DMS53 treated with DMSO at 0.1 percent for 48 hours (cell line): ENCODE data around the gene TMEM170B.

ENCODE experiments used
- DNase-seq: peaks from one replicate; lab custom pipeline; 2025; ENCODE audit not compliant: unreplicated experiment; lab: John Stamatoyannopoulos, UW

Gene TMEM170B, protein sequence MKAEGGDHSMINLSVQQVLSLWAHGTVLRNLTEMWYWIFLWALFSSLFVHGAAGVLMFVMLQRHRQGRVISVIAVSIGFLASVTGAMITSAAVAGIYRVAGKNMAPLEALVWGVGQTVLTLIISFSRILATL

DNA sequence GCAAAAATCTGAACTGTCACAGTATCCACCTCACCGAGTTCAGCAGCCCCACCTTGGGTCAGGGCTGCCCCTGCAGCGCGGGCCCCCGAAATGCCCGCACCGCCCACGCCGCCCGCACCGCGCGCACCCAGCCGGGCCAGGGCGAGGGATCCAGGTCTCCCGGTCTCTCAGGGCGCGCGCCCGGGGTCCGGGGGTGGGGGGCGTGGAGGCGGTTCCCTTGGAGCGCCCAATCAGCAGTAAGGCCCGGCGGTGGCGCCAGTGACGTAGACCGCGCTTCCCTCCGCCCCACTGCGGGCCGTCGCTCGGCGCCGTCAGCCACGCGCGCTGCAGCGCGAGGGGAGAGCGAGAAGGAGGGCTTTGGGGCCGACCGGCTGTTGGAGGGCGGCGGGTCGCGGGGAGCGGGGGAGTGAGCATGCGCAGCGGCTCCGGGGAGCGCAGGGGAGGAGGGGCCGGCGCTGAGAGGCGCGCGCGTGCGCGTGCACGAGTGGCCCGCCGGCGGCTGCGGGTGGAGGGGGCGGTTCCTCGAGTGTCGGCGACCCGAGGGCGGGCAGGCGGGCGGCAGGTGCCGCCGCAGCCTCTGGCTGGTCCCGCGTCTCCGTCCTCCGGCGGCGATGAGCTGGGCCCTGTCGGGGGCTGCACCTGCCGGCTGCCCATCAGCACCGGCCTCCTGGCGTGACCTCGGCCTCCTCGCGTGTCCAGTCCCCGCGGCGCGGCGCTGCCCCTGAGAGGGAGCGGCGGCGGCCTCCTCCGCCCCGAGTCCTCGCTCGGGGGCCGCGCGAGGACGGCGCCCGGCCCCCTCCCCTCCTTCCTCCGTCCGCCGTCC is at the start of gene TMEM170B:
TMEM170B (plus strand) TSS at position 521 of the 823 bp plus-strand sequence. CDS start 529 bp downstream, outside the sequence.
- DNase-seq, result peak; percentile 86

- DNase-seq, result no peak
These were observed 46.6 kb upstream of the TMEM170B start for GRCh38 chr6:11490996-11491395.

- no peak for DNase-seq
These were observed 45.7 kb upstream of the TMEM170B start for GRCh38 chr6:11491596-11492463.

GRCh38 chr6:11492464-11493290 is 44.9 kb upstream of the TMEM170B start:
- no peak for DNase-seq

GRCh38 chr6:11493974-11494373 is 43.6 kb upstream of the TMEM170B start:
- no peak for DNase-seq

DNA sequence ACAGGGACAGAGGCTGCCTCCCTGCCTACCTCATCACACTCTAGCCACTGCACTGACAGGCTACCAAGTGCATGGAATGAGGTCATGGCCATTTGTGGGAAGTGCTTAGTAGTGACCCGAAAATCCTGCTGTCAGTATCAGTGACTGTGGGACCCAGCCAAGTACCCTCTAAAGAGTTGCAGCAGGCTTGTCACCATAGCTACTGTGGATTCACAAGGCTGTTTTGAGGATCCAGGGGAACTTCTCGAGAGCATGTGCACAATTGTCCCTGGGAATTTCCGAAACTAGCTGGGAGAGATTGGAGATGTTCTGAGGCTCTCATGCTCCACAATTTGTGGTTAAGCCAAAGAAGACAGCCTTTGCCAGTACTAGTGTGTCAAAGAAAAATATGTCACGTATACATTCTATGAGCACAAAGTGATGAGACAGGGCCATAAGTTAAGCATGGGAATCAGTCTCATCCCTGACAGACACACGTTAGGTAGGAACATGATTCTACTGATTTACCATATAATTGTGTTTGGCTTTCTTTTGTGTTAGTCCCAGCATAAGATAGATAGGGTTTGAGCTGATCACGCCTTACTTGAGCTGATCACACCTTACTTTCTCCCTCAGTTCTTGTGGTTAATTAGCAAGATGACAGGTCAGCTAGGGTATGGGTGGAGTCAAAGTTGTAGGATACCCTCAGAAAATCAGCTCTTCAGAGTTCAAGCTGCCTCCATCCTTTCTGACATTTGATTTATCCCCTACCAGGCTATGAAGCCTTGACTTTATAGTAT is 42.6 kb upstream of the TMEM170B start:
- DNase-seq, result no peak

DNA sequence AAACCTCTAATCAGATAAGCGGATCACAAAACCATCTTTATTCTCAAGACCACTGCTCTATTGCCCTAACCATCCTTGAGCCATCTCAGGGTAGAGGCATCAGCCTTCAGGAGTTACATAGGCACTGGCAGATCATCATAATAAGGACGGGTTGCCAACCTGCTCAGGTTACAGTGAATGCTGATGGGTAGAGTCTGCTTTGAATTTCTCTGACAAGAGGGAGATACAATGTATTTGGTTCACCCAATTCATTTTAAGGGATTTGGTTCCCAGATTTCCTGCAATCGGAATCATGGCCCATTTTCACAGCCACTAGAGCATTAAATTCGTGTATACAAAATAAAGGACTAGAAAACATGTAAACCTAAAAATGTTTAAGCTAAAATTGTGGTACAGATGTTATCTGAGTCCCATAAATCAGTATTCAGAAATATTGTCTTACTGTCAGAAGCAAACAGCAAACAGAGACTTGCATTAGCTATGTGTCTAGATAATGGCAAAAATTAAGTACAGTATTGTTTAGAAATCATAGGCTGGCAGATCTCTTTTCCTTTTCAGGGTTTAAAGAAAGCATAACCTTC is 41.9 kb upstream of the TMEM170B start:
- DNase-seq, result no peak

DNA sequence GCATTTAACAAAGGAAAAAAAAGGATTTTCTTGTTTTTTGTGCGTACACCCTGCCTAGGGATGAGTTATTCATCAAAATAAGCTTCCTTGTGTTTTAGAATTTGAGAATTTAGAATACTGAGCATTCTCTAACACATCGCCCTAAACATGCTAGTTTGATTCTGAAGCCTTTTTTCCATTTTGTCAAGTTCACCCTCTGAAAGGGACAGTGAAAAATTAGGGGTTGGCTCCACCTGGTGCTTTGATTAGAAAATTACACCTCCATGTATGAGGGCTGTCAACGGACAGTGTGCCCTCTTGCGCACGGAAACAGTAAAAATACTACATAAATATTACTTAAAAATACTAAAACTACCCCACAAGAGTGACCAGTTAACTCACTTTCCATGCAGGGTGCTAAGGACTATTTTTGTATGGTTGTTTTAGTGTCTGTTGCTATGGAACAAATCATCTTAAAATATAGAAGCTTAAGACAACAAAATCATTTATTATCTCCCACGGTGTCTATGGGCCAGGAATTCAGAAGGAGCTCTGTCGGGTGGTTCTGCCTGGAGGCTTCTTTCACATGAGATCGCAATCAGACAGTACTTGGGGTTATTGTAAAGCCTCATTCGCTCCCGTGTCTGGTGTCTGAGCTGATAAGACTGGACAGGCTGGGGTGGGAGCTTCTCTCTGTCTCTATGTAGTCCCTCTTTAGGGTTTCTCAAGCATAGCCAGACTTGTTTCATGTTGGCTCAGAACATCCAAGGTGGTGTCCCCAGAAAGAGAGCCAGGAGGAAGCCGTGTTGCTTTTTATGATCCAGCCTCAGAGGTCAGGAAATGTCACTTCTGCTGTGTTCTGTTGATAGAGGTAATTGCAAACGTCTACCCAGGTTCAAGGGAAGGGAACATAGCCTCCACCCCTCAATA is 41.1 kb upstream of the TMEM170B start:
- peak; percentile 78 for DNase-seq

GRCh38 chr6:11497107-11497506 is 40.4 kb upstream of the TMEM170B start:
- no peak for DNase-seq

DNA sequence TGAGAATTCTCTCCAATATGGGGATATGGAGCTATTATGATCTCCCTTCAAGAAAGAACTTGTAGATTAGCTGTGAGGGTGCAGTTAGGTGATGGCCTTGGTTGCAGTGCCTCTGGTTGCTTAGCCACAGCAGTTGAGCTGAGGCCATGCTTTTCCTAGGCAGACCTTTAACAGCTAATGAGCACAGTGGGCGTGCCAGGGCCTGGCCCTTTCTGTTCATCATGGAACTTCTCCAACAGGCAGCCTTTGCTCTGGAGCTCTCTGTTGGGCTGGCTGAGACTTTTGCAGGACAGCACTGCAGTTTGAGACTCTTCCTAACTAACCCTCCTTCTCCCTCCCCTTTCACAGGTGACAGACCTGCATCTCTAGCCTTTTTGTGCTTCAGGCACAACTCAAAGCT is 39.7 kb upstream of the TMEM170B start:
- no peak for DNase-seq

GRCh38 chr6:11500008-11500407 is 37.5 kb upstream of the TMEM170B start:
- peak; percentile 15 for DNase-seq

- DNase-seq, result no peak
These were observed 28.1 kb upstream of the TMEM170B start for GRCh38 chr6:11509471-11509870.

DNA sequence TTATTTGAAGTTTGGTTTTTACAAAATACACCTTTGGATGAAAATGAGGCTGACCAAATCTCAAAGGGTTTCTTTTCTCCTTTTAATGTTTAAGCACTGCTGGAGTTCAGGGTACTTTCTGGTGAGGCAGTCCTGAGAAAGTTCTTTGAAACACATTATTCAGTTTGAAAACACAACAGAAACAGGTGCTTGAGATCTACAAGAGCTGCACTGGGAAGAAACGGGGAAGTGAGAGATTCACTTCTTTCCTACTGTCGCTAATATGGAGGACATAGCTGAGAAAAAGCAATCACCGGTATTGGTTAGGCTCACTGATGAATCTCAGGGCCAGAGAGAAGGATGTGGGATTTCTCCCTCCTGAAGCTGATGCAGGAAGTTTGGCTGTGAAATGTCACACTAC is 22.9 kb upstream of the TMEM170B start:
- DNase-seq, result no peak

DNA sequence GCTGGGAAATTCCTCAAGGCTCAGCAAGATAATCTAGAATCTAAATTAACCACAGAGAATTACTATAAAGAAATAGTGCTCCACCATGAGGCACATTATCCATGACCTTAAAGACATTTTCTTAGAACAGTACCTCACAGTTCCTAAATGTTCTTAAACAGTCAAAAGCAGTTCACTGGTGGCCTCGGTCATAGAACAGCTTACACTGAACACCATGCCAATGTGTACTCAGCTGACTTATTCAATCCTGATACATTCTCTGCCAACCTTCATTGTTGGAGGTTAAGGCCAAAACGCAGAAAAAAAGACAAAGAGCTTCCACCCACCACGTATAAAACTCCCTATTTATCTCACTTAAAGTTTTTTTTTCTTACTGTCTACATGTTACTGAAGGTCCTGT is 21.8 kb upstream of the TMEM170B start:
- no peak for DNase-seq

DNA sequence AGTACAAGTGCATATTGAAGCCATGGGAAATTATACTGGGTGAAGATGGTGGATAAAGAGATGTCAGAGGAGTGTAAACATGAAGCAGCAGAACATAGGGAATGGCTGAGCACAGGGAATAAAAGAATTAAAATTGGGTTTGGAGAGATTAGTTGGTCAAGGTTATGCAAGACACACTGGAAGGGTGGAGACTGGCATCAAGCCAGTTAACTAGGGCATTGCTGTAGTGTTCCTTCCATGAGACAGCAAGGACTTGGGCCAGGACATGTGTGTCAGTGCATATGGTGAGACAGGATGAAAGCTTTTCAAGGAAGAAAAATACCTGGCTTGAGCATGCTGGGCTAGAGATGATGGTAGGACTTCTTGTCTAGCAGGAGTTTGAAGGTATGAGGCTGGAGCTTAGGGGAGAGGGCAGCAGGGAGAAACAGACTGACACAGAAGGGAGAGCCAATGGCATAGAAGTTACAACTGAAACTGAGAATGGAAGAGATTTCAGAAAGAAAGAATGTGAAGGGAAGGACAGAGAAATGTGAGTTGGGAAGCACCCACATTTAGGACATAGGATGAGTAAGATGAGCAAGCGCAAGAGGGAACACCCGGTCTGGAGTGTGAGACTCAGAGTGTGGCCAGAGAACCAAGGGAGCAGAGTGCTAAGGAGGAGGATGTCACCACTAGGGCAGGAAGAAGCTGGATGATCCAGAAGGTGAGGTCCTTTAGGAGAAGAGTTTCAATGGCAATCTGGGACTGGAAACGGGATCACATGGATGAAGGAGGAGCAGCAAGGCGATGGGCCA is 14.5 kb upstream of the TMEM170B start:
- DNase-seq, result no peak

GRCh38 chr6:11525468-11526155 is 11.9 kb upstream of the TMEM170B start:
- DNase-seq, result no peak

- DNase-seq, result no peak
These were observed 11.4 kb upstream of the TMEM170B start for GRCh38 chr6:11526156-11526505.
